ENCODE measurements around the gene ADAMTS17.

DNA sequence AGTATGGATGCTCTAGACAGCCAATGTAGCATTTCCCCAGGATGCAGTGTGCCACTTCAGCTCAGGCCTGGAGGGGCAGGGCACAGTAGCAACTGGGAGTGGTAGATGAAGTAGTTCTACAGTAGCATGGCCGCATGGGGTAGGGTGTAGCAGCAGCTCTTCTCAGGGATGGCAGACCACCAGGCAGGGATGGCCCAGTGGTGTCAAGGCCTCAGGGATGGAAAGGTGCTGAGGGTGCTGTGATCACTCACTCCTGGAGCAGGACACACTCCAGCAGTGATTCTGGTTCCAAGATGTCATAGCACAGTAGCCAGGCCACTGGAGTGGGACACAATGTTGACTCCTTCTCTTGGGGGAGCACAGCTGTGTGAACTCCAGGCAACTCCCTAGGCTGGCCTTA, 397.6 kb downstream of the ADAMTS17 start:
- TF ChIP-seq, protein P1, sequence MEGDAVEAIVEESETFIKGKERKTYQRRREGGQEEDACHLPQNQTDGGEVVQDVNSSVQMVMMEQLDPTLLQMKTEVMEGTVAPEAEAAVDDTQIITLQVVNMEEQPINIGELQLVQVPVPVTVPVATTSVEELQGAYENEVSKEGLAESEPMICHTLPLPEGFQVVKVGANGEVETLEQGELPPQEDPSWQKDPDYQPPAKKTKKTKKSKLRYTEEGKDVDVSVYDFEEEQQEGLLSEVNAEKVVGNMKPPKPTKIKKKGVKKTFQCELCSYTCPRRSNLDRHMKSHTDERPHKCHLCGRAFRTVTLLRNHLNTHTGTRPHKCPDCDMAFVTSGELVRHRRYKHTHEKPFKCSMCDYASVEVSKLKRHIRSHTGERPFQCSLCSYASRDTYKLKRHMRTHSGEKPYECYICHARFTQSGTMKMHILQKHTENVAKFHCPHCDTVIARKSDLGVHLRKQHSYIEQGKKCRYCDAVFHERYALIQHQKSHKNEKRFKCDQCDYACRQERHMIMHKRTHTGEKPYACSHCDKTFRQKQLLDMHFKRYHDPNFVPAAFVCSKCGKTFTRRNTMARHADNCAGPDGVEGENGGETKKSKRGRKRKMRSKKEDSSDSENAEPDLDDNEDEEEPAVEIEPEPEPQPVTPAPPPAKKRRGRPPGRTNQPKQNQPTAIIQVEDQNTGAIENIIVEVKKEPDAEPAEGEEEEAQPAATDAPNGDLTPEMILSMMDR (IDR thresholded peaks at IDR 0.05): no peak
- no peak for TF ChIP-seq POLR2A (IDR thresholded peaks at IDR 0.05)

Data from right lobe of liver (tissue), 4 donors.